Esophagus squamous epithelium (tissue), 4 donors: ENCODE results near the gene PTPRD.

ENCODE experiments used
- POLR2A ChIP-seq, 4 donors: fragments of 450-650 bp; IDR thresholded peaks; one replicate each; pipeline ENCODE4 v1.6.1; 2017; ENCODE audit warnings: antibody characterized with exemption in 4 of 4, mild to moderate bottlenecking in 4 of 4, moderate library complexity in 3 of 4
- TF ChIP-seq, protein P1 (sequence below), 6 experiments: fragments of 450-650 bp in 4 of 6; fragments of 200-600 bp in 2 of 6; sonication (generic) in 2 of 6; IDR thresholded peaks; one replicate each; pipeline ENCODE4 v1.5.1; 2016 to 2019; ENCODE audit warnings: antibody characterized with exemption in 6 of 6, mild to moderate bottlenecking in 4 of 6, moderate library complexity in 4 of 6

GRCh38 chr9:9892217-9892616, 720.6 kb downstream of the PTPRD start:
- no peak for TF ChIP-seq POLR2A (IDR thresholded peaks at IDR 0.05)
- TF ChIP-seq, protein P1, sequence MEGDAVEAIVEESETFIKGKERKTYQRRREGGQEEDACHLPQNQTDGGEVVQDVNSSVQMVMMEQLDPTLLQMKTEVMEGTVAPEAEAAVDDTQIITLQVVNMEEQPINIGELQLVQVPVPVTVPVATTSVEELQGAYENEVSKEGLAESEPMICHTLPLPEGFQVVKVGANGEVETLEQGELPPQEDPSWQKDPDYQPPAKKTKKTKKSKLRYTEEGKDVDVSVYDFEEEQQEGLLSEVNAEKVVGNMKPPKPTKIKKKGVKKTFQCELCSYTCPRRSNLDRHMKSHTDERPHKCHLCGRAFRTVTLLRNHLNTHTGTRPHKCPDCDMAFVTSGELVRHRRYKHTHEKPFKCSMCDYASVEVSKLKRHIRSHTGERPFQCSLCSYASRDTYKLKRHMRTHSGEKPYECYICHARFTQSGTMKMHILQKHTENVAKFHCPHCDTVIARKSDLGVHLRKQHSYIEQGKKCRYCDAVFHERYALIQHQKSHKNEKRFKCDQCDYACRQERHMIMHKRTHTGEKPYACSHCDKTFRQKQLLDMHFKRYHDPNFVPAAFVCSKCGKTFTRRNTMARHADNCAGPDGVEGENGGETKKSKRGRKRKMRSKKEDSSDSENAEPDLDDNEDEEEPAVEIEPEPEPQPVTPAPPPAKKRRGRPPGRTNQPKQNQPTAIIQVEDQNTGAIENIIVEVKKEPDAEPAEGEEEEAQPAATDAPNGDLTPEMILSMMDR (IDR thresholded peaks at IDR 0.05), result no peak
